ENCODE measurements around the gene POU6F2. TPM values are rescaled to one million over a fixed set of nuclear protein-coding genes. Genes with fewer than 3 reads are reported as not detected.

Gene POU6F2
- total RNA-seq, 6 experiments from 2014 or later, result 0.12 to 2.1 (median 0.64) TPM; not detected in 2

- no peaks in the 10 kb centered on the region for H3K27me3 ChIP-seq
- no peaks in the 10 kb centered on the region for H3K36me3 ChIP-seq
- no peak for DNase-seq
- TF ChIP-seq, protein P1, sequence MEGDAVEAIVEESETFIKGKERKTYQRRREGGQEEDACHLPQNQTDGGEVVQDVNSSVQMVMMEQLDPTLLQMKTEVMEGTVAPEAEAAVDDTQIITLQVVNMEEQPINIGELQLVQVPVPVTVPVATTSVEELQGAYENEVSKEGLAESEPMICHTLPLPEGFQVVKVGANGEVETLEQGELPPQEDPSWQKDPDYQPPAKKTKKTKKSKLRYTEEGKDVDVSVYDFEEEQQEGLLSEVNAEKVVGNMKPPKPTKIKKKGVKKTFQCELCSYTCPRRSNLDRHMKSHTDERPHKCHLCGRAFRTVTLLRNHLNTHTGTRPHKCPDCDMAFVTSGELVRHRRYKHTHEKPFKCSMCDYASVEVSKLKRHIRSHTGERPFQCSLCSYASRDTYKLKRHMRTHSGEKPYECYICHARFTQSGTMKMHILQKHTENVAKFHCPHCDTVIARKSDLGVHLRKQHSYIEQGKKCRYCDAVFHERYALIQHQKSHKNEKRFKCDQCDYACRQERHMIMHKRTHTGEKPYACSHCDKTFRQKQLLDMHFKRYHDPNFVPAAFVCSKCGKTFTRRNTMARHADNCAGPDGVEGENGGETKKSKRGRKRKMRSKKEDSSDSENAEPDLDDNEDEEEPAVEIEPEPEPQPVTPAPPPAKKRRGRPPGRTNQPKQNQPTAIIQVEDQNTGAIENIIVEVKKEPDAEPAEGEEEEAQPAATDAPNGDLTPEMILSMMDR (IDR thresholded peaks at IDR 0.05), result no peak
- TF ChIP-seq POLR2A (IDR thresholded peaks at IDR 0.05), result no peak
- 24% methylated on average over 1 of the region's 1 CpG for WGBS (ENCODE audit: insufficient coverage, low coverage, low lambda C conversion rate, missing lambda C conversion rate)
- no peak overlapping the region for H3K4me3 ChIP-seq
- no peaks in the 10 kb centered on the region for H3K9me3 ChIP-seq
- no peak overlapping the region for H3K27ac ChIP-seq
- ATAC-seq, result no peak
- no peaks in the 10 kb centered on the region for H3K4me1 ChIP-seq
- intact Hi-C loops (cut with DNase I), result no loop called here
Observed at GRCh38 chr7:39433550-39433949, 455.8 kb downstream of the POU6F2 start.

- 28% methylated on average over 3 of the region's 3 CpGs for WGBS (ENCODE audit: insufficient coverage, low coverage, low lambda C conversion rate, missing lambda C conversion rate)
Observed at GRCh38 chr7:39434012-39434411, 456.3 kb downstream of the POU6F2 start.

DNA sequence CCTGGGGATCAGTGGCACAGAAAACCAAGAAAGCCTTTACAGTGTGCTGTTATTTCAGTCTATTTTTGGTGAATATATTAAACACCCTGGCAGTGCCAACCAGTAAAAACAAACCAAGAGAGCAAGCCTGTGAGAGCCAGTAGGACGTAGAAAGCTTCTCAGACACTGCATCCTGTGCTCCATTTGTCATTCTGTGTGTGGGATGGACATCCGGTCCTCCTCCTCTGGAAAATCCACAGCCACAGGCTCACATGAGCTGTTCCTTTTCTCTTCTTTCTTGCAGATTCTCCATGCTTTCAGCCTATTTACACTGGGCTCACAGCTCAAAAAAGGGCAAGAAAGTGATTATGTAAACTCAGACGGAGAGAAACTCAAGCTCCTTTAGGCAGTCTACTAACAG, 468.8 kb downstream of the POU6F2 start:
- Histone ChIP-seq H3K27me3 (no peaks in the 10 kb centered on the region), H3K27ac (no peak overlapping the region), H3K9me3 (no peaks in the 10 kb centered on the region), H3K36me3 (no peaks in the 10 kb centered on the region), H3K4me1 (no peaks in the 10 kb centered on the region), H3K4me3 (no peak overlapping the region)
- ATAC-seq (no peak), DNase-seq (no peak)
- WGBS (ENCODE audit: insufficient coverage, low coverage, low lambda C conversion rate, missing lambda C conversion rate), result 58% methylated on average over 3 of the region's 3 CpGs
- intact Hi-C loops (cut with DNase I), result no loop called here
- TF ChIP-seq, protein P1 (IDR thresholded peaks at IDR 0.05), result no peak
- no peak for TF ChIP-seq POLR2A (IDR thresholded peaks at IDR 0.05)

More at GRCh38 chr7:39434012-39434411, 456.3 kb downstream of the POU6F2 start:
- DNase-seq (no peak), ATAC-seq (no peak)
- Histone ChIP-seq H3K9me3 (no peaks in the 10 kb centered on the region), H3K27ac (no peak overlapping the region), H3K27me3 (no peaks in the 10 kb centered on the region), H3K4me1 (no peaks in the 10 kb centered on the region), H3K36me3 (no peaks in the 10 kb centered on the region), H3K4me3 (no peak overlapping the region)
- intact Hi-C loops (cut with DNase I), result no loop called here
- TF ChIP-seq, protein P1 (IDR thresholded peaks at IDR 0.05), result no peak
- TF ChIP-seq POLR2A (IDR thresholded peaks at IDR 0.05), result no peak

- Histone ChIP-seq H3K36me3 (no peaks in the 10 kb centered on the region), H3K27me3 (no peaks in the 10 kb centered on the region), H3K9me3 (no peaks in the 10 kb centered on the region), H3K27ac (no peak overlapping the region), H3K4me3 (no peak overlapping the region), H3K4me1 (no peaks in the 10 kb centered on the region)
- DNase-seq, result no peak
- no peak for TF ChIP-seq POLR2A (IDR thresholded peaks at IDR 0.05)
- TF ChIP-seq, protein P1 (IDR thresholded peaks at IDR 0.05), result no peak
- no peak for ATAC-seq
- WGBS (ENCODE audit: insufficient coverage, low coverage, low lambda C conversion rate, missing lambda C conversion rate), result 76% methylated on average over 3 of the region's 3 CpGs
- intact Hi-C loops (cut with DNase I), result no loop called here
Observed at GRCh38 chr7:39451901-39452300, 474.2 kb downstream of the POU6F2 start.

Measured in right lobe of liver (tissue), 6 donors.